K562 (cell line): ENCODE results near the gene TEFM. TPM values are rescaled to one million over a fixed set of nuclear protein-coding genes. Genes with fewer than 3 reads are reported as not detected.

Experiments
- ARID1B ChIP-seq: fragments of 450-650 bp; IDR thresholded peaks from 2 replicates; pipeline ENCODE4 v1.6.1; 2016; ENCODE audit warnings: antibody characterized with exemption, mild to moderate bottlenecking, inconsistent platforms
- ARID3B ChIP-seq: fragments of 250-450 bp; sonication (Bioruptor Pico); IDR thresholded peaks from 2 replicates; pipeline ENCODE4 v1.4.0; 2020; ENCODE audit warnings: borderline replicate concordance
- CREB5 ChIP-seq: fragments of 250-450 bp; sonication (Bioruptor Pico); IDR thresholded peaks from 2 replicates; pipeline ENCODE4 v1.5.0; 2020; ENCODE audit warnings: mild to moderate bottlenecking
- MEIS2 ChIP-seq: fragments of 450-650 bp; IDR thresholded peaks from 2 replicates; pipeline ENCODE4 v1.6.1; 2014; ENCODE audit warnings: mild to moderate bottlenecking; ENCODE audit not compliant: partially characterized antibody
- SAP30 ChIP-seq: fragments of 200-600 bp; sonication (generic); IDR thresholded peaks from 2 replicates; pipeline ENCODE4 v1.6.1; 2012; ENCODE audit warnings: borderline replicate concordance, low read depth, mild to moderate bottlenecking, moderate library complexity, low read length, control low read depth, inconsistent platforms; ENCODE audit not compliant: insufficient read depth, poor library complexity, severe bottlenecking
- TEAD4 ChIP-seq, 2 experiments: sonication (generic) in 1 of 2; formaldehyde crosslinking in 1 of 2; IDR thresholded peaks; 2 replicates each; pipeline versions ENCODE4 v1.6.1 to v1.8.0; 2012 to 2022; ENCODE audit warnings: borderline replicate concordance in 1 of 2, inconsistent platforms in 1 of 2, low read length in 1 of 2, mild to moderate bottlenecking in 1 of 2, missing genetic modification reagents in 1 of 2
- ZBTB43 ChIP-seq: sonication (generic); formaldehyde crosslinking; IDR thresholded peaks from 2 replicates; pipeline ENCODE4 v1.8.0; 2023; ENCODE audit warnings: mild to moderate bottlenecking, missing genetic modification reagents
- ZFPM2 ChIP-seq: fragments of 250-450 bp; sonication (Bioruptor Pico); IDR thresholded peaks from 2 replicates; pipeline ENCODE4 v1.5.1; 2022; ENCODE audit warnings: mild to moderate bottlenecking
- ZNF407 ChIP-seq: fragments of 450-650 bp; IDR thresholded peaks from 2 replicates; pipeline ENCODE4 v1.6.1; 2016; ENCODE audit warnings: low read depth
- ZNF639 ChIP-seq, 2 experiments: fragments of 200-800 bp in 1 of 2; sonication (Bioruptor generic) in 1 of 2; sonication (generic) in 1 of 2; formaldehyde crosslinking in 1 of 2; IDR thresholded peaks in 1 of 2; conservative IDR thresholded peaks in 1 of 2; 2 replicates each; pipeline versions ENCODE4 v1.5.0 to v1.6.1; 2016 to 2020; ENCODE audit warnings: missing compliant biosample characterization in 1 of 2, missing genetic modification characterization in 1 of 2, missing genetic modification reagents in 1 of 2
- polyA plus RNA-seq, 8 experiments: library from polyadenylated mRNA; depleted of rRNA in 4 of 8; stranded (reverse) in 5 of 8; unstranded in 3 of 8; fragments of >200 nt; fragmentation: Nextera tagmentation in 2 of 8; fragmentation: Illumina TruSeq in 1 of 8; extraction: Ambion mirVana in 2 of 8; extraction: Trizol in 1 of 8; gene quantifications; 2 replicates each; pipeline versions ENCODE4 v1.2.1 to v1.2.3, GENCODE V29; 2011 to 2014; ENCODE audit warnings: inconsistent platforms in 1 of 8, missing spikeins in 1 of 8
- total RNA-seq, 7 experiments: library from RNA; depleted of rRNA in 6 of 7; stranded (reverse); fragments of >200 nt in 6 of 7; fragmentation: Illumina TruSeq in 2 of 7; extraction: Trizol in 2 of 7; gene quantifications; 2 replicates each; pipeline versions ENCODE4 v1.2.1 to v1.2.3, GENCODE V29; 2011 to 2021; ENCODE audit warnings: low replicate concordance in 1 of 7

TEFM gene
- total and polyA plus RNA-seq, 9 of the 15 experiments (the other 6 are each of a cell fraction or from before 2014, with no cell fraction given), result 12.5 to 60.3 (median 23.3) TPM

GRCh38 chr17:30906101-30906911 lies at the start of gene TEFM (continued):
- TF ChIP-seq ZNF407 (no peak), ARID1B (0 out of 2 replicates have a peak, but pooled peaks have one; percentile 33), SAP30 (no peak), TEAD4 (IDR thresholded peaks at IDR 0.05; ENCODE audit: low read length) (peak; percentile 58), TEAD4 (CRISPR knock-in tag; IDR thresholded peaks at IDR 0.05; ENCODE audit: borderline replicate concordance) (no peak), ZBTB43 (CRISPR knock-in tag) (no peak), ARID3B (CRISPR knock-in tag) (no peak), MEIS2 (no peak), ZNF639 (CRISPR knock-in tag; conservative IDR thresholded peaks at IDR 0.05 in 1 of 2, IDR thresholded peaks at IDR 0.05 in 1 of 2) (no peak), ZFPM2 (CRISPR knock-in tag) (no peak), CREB5 (CRISPR knock-in tag) (no peak)
